Small intestine (tissue), 7 donors: Measurements from ENCODE around the gene LRRC32. TPM values are rescaled to one million over a fixed set of nuclear protein-coding genes. Genes with fewer than 3 reads are reported as not detected.

Source experiments
- DNase-seq, 2 donors: peaks; one replicate each; pipeline versions ENCODE4 v3.0.0 to v3.0.0-alpha.2; 2013
- FAIRE-seq: peaks from 2 replicates; lab custom pipeline; 2012; peaks lifted over from hg19 to GRCh38; lab: Jason Lieb, UNC
- H3K27ac ChIP-seq, 3 donors: one replicate each; pipeline ENCODE4 v1.5.1; 2013; ENCODE audit warnings: low read length in 2 of 3, mild to moderate bottlenecking in 2 of 3, control low read depth in 1 of 3, inconsistent platforms in 1 of 3, low read depth in 1 of 3, moderate library complexity in 1 of 3
- H3K27me3 ChIP-seq, 3 donors: one replicate each; pipeline ENCODE4 v1.6.1; 2013; ENCODE audit warnings: low read length in 3 of 3, inconsistent platforms in 1 of 3; ENCODE audit not compliant: control insufficient read depth in 3 of 3, insufficient read depth in 3 of 3
- H3K36me3 ChIP-seq, 3 donors: one replicate each; pipeline ENCODE4 v1.6.1; 2013; ENCODE audit warnings: low read length in 3 of 3, inconsistent platforms in 1 of 3, low read depth in 1 of 3, mild to moderate bottlenecking in 1 of 3, moderate library complexity in 1 of 3; ENCODE audit not compliant: control insufficient read depth in 3 of 3, insufficient read depth in 2 of 3
- H3K4me1 ChIP-seq, 3 donors: one replicate each; pipeline ENCODE4 v1.6.1; 2013; ENCODE audit warnings: low read length in 2 of 3, inconsistent platforms in 1 of 3, low read depth in 1 of 3, mild to moderate bottlenecking in 1 of 3, moderate library complexity in 1 of 3; ENCODE audit not compliant: control insufficient read depth in 3 of 3, insufficient read depth in 2 of 3
- H3K4me3 ChIP-seq, 3 donors: one replicate each; pipeline ENCODE4 v1.5.1; 2013; ENCODE audit warnings: low read length in 3 of 3, control low read depth in 1 of 3, inconsistent platforms in 1 of 3, low read depth in 1 of 3, mild to moderate bottlenecking in 1 of 3, moderate library complexity in 1 of 3
- H3K9me3 ChIP-seq, 2 donors: one replicate each; pipeline ENCODE4 v1.6.1; 2013; ENCODE audit warnings: low read depth in 1 of 2, low read length in 1 of 2; ENCODE audit not compliant: control insufficient read depth in 2 of 2, insufficient read depth in 1 of 2
- WGBS, 3 donors: extraction: QIAGEN DNeasy Blood & Tissue Kit; methylation state at CpG; one replicate each; pipeline ENCODE4 v1.1.7; 2013; 5-methylcytosine and 5-hydroxymethylcytosine counted together
- polyA plus RNA-seq, 4 donors: library from polyadenylated mRNA; stranded (reverse) in 3 of 4; unstranded in 1 of 4; fragments of 200-250 nt in 3 of 4; fragments of 120-200 nt in 1 of 4; gene quantifications; one replicate each; pipeline versions ENCODE4 v1.2.1 to v1.2.3, GENCODE V29; 2013
- donor health status: healthy with polysubstance abuse.
- donor health status: control.
- donor health status: control.
- donor health status: Bipolar disorder and iron deficiency.
- donor health status: healthy.

LRRC32 gene
- polyA plus RNA-seq, 4 donors, result 2.2 to 44.7 (median 7.3) TPM

GRCh38 chr11:76625472-76626186 lies 44.9 kb downstream of the LRRC32 start:
- WGBS, 3 donors, result 95 to 98% (median 96%) methylated on average over 1 of the region's 1 CpG
- no peaks in the 10 kb centered on the region for H3K36me3 ChIP-seq
- no peak for FAIRE-seq
- peaks cover 0 to 10% of the 10 kb centered on the region in 2 donors for H3K9me3 ChIP-seq
- no peak overlapping the region for H3K4me3 ChIP-seq
- H3K27me3 ChIP-seq, result no peaks in the 10 kb centered on the region
- H3K4me1 ChIP-seq, result peaks cover 0 to 9% (median 0%) of the 10 kb centered on the region in 3 donors
- no peak for DNase-seq
- no peak overlapping the region for H3K27ac ChIP-seq

- 90 to 91% (median 90%) methylated on average over 15 of the region's 15 CpGs for WGBS, 3 donors
- FAIRE-seq (no peak), DNase-seq (no peak)
- Histone ChIP-seq H3K27ac (no peak overlapping the region), H3K4me1 (peaks cover 0 to 6% (median 0%) of the 10 kb centered on the region in 3 donors), H3K9me3 (peaks cover 0 to 10% of the 10 kb centered on the region in 2 donors), H3K27me3 (no peaks in the 10 kb centered on the region), H3K4me3 (no peak overlapping the region), H3K36me3 (no peaks in the 10 kb centered on the region)
Measured at GRCh38 chr11:76624500-76625379, 45.8 kb downstream of the LRRC32 start.

- FAIRE-seq, result no peak
- Histone ChIP-seq H3K27me3 (no peaks in the 10 kb centered on the region), H3K9me3 (peaks cover 0 to 10% of the 10 kb centered on the region in 2 donors), H3K36me3 (no peaks in the 10 kb centered on the region), H3K4me3 (no peak overlapping the region), H3K27ac (no peak overlapping the region), H3K4me1 (no peaks in the 10 kb centered on the region)
- no peak for DNase-seq
- WGBS, 3 donors, result 77 to 83% (median 79%) methylated on average over 6 of the region's 6 CpGs
Measured at GRCh38 chr11:76623884-76624419, 46.6 kb downstream of the LRRC32 start.

GRCh38 chr11:76623171-76623883 lies 47.2 kb downstream of the LRRC32 start:
- Histone ChIP-seq H3K36me3 (no peaks in the 10 kb centered on the region), H3K27ac (no peak overlapping the region), H3K9me3 (peaks cover 0 to 10% of the 10 kb centered on the region in 2 donors), H3K4me1 (no peaks in the 10 kb centered on the region), H3K4me3 (no peak overlapping the region), H3K27me3 (no peaks in the 10 kb centered on the region)
- FAIRE-seq (no peak), DNase-seq (no peak)
- WGBS, 3 donors, result 84 to 87% (median 85%) methylated on average over 12 of the region's 12 CpGs

GRCh38 chr11:76622493-76623094 lies 48.0 kb downstream of the LRRC32 start:
- FAIRE-seq, result no peak

DNA sequence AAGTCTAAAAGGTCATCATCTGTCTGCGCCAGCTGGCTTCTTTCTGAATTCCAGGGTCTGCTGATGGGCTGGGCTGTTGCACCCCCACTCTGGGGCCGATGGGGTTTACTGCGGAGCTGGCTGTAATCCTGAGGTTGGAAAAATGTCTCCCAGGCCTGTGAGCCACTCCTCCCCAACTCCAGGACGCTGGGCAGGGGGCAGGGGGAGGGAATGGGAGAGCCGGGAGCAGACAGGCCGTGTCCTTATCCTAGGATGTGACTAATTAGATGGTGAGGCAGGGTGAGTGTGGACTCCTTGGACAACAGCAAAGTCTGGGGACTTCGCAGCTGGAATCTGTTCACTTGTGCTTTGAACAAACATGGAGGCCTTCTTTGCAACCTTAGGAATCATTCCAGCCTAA lies 48.7 kb downstream of the LRRC32 start:
- H3K27ac ChIP-seq, result peak overlapping the region in 1 of 3 donors; percentile 19
- H3K9me3 ChIP-seq, result peaks cover 0 to 10% of the 10 kb centered on the region in 2 donors
- DNase-seq (no peak), FAIRE-seq (no peak)
- no peaks in the 10 kb centered on the region for H3K36me3 ChIP-seq
- no peak overlapping the region for H3K4me3 ChIP-seq
- no peaks in the 10 kb centered on the region for H3K4me1 ChIP-seq
- 69 to 78% (median 77%) methylated on average over 7 of the region's 7 CpGs for WGBS, 3 donors
- no peaks in the 10 kb centered on the region for H3K27me3 ChIP-seq

More at GRCh38 chr11:76622493-76623094, 48.0 kb downstream of the LRRC32 start:
- no peaks in the 10 kb centered on the region for H3K36me3 ChIP-seq
- no peaks in the 10 kb centered on the region for H3K27me3 ChIP-seq
- no peaks in the 10 kb centered on the region for H3K4me1 ChIP-seq
- H3K27ac ChIP-seq, result no peak overlapping the region
- WGBS, 3 donors, result 77 to 88% (median 85%) methylated on average over 5 of the region's 5 CpGs
- H3K9me3 ChIP-seq, result peaks cover 0 to 10% of the 10 kb centered on the region in 2 donors
- no peak overlapping the region for H3K4me3 ChIP-seq
- DNase-seq, result no peak

- no peaks in the 10 kb centered on the region for H3K36me3 ChIP-seq
- 51 to 79% (median 56%) methylated on average over 8 of the region's 8 CpGs for WGBS, 3 donors
- DNase-seq, result no peak
- H3K4me1 ChIP-seq, result no peaks in the 10 kb centered on the region
- no peak overlapping the region for H3K27ac ChIP-seq
- no peaks in the 10 kb centered on the region for H3K27me3 ChIP-seq
- H3K4me3 ChIP-seq, result no peak overlapping the region
- FAIRE-seq, result no peak
- peaks cover 0 to 10% of the 10 kb centered on the region in 2 donors for H3K9me3 ChIP-seq
Measured at GRCh38 chr11:76621466-76621865, 49.1 kb downstream of the LRRC32 start.
